HepG2 (cell line): ENCODE results near the gene TAF6. TPM values are rescaled to one million over a fixed set of nuclear protein-coding genes. Genes with fewer than 3 reads are reported as not detected.

Experiments used
- CBX5 ChIP-seq: sonication (generic); formaldehyde crosslinking; IDR thresholded peaks from 2 replicates; pipeline ENCODE4 v1.4.0; 2020; ENCODE audit warnings: missing genetic modification reagents, borderline replicate concordance
- EEA1 ChIP-seq: sonication (generic); formaldehyde crosslinking; IDR thresholded peaks from 2 replicates; pipeline ENCODE4 v1.5.1; 2020; ENCODE audit warnings: mild to moderate bottlenecking, missing genetic modification reagents, borderline replicate concordance
- FOXO1 ChIP-seq: sonication (generic); formaldehyde crosslinking; IDR thresholded peaks from 2 replicates; pipeline ENCODE4 v1.4.0; 2020; ENCODE audit warnings: missing genetic modification reagents
- HNRNPLL ChIP-seq: fragments of 200-400 bp; formaldehyde crosslinking; IDR thresholded peaks from 2 replicates; pipeline ENCODE4 v1.6.1; 2017; ENCODE audit warnings: mild to moderate bottlenecking, low read depth, low read length; ENCODE audit not compliant: poor library complexity, severe bottlenecking
- NFE2L1 ChIP-seq: sonication (generic); formaldehyde crosslinking; IDR thresholded peaks from 2 replicates; pipeline ENCODE4 v1.4.0; 2020; ENCODE audit warnings: missing genetic modification reagents, mild to moderate bottlenecking, borderline replicate concordance
- NRL ChIP-seq: sonication (generic); formaldehyde crosslinking; IDR thresholded peaks from 2 replicates; pipeline ENCODE4 v1.5.0; 2020; ENCODE audit warnings: missing genetic modification reagents, mild to moderate bottlenecking, moderate library complexity, borderline replicate concordance
- PHF21A ChIP-seq: sonication (generic); formaldehyde crosslinking; IDR thresholded peaks from 2 replicates; pipeline ENCODE4 v1.5.0; 2020; ENCODE audit warnings: mild to moderate bottlenecking, missing genetic modification reagents
- RARG ChIP-seq: sonication (generic); formaldehyde crosslinking; IDR thresholded peaks from 2 replicates; pipeline ENCODE4 v1.4.0; 2020; ENCODE audit warnings: low read depth, mild to moderate bottlenecking, missing genetic modification reagents
- TBX2 ChIP-seq: sonication (generic); formaldehyde crosslinking; IDR thresholded peaks from 2 replicates; pipeline ENCODE4 v1.5.0; 2020; ENCODE audit warnings: missing genetic modification reagents, mild to moderate bottlenecking, borderline replicate concordance
- ZBTB21 ChIP-seq: sonication (generic); formaldehyde crosslinking; IDR thresholded peaks from 2 replicates; pipeline ENCODE4 v1.4.0; 2020; ENCODE audit warnings: missing genetic modification reagents
- ZC3H4 ChIP-seq: sonication (generic); formaldehyde crosslinking; IDR thresholded peaks from 2 replicates; pipeline ENCODE4 v1.4.0; 2020; ENCODE audit warnings: missing genetic modification reagents, borderline replicate concordance
- ZNF530 ChIP-seq: sonication (generic); formaldehyde crosslinking; IDR thresholded peaks from 2 replicates; pipeline ENCODE4 v1.5.0; 2020; ENCODE audit warnings: low read depth, mild to moderate bottlenecking, missing genetic modification reagents
- ZNF616 ChIP-seq: sonication (generic); formaldehyde crosslinking; IDR thresholded peaks from 2 replicates; pipeline ENCODE4 v1.5.0; 2020; ENCODE audit warnings: low read depth, mild to moderate bottlenecking, missing genetic modification reagents
- polyA plus RNA-seq, 8 experiments: library from polyadenylated mRNA; depleted of rRNA in 3 of 8; stranded (reverse) in 7 of 8; unstranded in 1 of 8; fragments of >200 nt; fragmentation: Illumina TruSeq in 4 of 8; extraction: Trizol in 4 of 8; gene quantifications; 2 replicates each; pipeline versions ENCODE4 v1.2.1 to v1.2.3, GENCODE V29; 2011 to 2016; ENCODE audit warnings: low read depth in 4 of 8, missing spikeins in 1 of 8, mixed read lengths in 1 of 8; ENCODE audit not compliant: insufficient read depth in 1 of 8
- total RNA-seq, 5 experiments: library from RNA; depleted of rRNA; stranded (reverse); fragments of >200 nt; fragmentation: Illumina TruSeq; extraction: Trizol; gene quantifications; 2 replicates each; pipeline ENCODE4 v1.2.3, GENCODE V29; 2016; ENCODE audit warnings: low read depth in 1 of 5
- TF ChIP-seq, protein P1 (sequence below): IDR thresholded peaks from 2 replicates; pipeline ENCODE4 v1.4.0; 2020; ENCODE audit warnings: mild to moderate bottlenecking, missing genetic modification reagents
- TF ChIP-seq, protein P2 (sequence below): sonication (generic); formaldehyde crosslinking; IDR thresholded peaks from 2 replicates; pipeline ENCODE4 v1.4.0; 2020; ENCODE audit warnings: missing genetic modification reagents
- TF ChIP-seq, protein P3 (sequence below): sonication (generic); formaldehyde crosslinking; IDR thresholded peaks from 2 replicates; pipeline ENCODE4 v1.9.0; 2022; ENCODE audit warnings: low read depth, missing genetic modification reagents

The TAF6 gene
- total and polyA plus RNA-seq, 2 of the 13 experiments (the other 11 are each of a cell fraction or from before 2014, with no cell fraction given) = 12.9 to 18.8 TPM

DNA sequence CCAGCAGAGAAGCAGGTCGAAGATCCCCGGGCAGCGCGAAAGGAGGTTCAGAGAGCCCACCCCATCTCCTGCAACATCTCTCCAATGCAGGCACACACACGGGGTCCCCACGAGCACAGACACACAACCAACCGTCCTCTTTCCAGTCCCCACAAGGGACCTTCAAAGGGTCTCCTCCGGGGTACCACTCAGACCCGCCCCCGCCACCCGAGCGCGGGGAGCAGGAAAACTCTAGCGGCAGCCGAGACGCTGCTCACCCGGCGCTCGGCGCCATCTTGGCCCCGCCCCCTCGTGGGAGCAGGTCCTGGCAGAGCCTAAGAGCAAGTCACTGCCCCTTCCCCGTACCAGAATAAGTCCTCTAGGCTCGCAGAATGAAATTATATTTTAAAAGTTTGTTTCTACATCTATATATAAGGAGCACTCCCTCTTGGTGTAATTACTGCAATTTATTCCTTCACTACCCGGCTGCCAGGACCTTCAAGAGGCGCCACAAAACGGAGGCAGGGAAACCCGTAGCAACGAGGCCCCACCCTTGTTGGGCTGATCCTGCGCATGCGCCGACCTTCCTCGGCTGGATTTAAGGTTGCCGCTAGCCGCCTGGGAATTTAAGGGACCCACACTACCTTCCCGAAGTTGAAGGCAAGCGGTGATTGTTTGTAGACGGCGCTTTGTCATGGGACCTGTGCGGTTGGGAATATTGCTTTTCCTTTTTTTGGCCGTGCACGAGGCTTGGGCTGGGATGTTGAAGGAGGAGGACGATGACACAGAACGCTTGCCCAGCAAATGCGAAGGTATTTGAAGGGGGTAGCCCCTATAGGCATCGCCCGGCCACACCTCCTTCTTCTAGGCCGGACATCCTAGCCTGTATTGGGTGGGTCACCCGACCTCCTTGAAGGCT lies at the start of gene TAF6, which contains the start of gene CNPY4 (continued):
- TF ChIP-seq, protein P1, sequence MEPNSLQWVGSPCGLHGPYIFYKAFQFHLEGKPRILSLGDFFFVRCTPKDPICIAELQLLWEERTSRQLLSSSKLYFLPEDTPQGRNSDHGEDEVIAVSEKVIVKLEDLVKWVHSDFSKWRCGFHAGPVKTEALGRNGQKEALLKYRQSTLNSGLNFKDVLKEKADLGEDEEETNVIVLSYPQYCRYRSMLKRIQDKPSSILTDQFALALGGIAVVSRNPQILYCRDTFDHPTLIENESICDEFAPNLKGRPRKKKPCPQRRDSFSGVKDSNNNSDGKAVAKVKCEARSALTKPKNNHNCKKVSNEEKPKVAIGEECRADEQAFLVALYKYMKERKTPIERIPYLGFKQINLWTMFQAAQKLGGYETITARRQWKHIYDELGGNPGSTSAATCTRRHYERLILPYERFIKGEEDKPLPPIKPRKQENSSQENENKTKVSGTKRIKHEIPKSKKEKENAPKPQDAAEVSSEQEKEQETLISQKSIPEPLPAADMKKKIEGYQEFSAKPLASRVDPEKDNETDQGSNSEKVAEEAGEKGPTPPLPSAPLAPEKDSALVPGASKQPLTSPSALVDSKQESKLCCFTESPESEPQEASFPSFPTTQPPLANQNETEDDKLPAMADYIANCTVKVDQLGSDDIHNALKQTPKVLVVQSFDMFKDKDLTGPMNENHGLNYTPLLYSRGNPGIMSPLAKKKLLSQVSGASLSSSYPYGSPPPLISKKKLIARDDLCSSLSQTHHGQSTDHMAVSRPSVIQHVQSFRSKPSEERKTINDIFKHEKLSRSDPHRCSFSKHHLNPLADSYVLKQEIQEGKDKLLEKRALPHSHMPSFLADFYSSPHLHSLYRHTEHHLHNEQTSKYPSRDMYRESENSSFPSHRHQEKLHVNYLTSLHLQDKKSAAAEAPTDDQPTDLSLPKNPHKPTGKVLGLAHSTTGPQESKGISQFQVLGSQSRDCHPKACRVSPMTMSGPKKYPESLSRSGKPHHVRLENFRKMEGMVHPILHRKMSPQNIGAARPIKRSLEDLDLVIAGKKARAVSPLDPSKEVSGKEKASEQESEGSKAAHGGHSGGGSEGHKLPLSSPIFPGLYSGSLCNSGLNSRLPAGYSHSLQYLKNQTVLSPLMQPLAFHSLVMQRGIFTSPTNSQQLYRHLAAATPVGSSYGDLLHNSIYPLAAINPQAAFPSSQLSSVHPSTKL = peak; percentile 34; the same call in 1 of the 2 replicates
- TF ChIP-seq ZC3H4 (CRISPR knock-in tag) = no peak
- 0 out of 2 replicates have a peak, but pooled peaks have one; percentile 42 for TF ChIP-seq PHF21A
- peak; percentile 77; the same call in 1 of the 2 replicates for TF ChIP-seq EEA1 (CRISPR knock-in tag)
- peak; percentile 44 for TF ChIP-seq HNRNPLL
- TF ChIP-seq, protein P2, sequence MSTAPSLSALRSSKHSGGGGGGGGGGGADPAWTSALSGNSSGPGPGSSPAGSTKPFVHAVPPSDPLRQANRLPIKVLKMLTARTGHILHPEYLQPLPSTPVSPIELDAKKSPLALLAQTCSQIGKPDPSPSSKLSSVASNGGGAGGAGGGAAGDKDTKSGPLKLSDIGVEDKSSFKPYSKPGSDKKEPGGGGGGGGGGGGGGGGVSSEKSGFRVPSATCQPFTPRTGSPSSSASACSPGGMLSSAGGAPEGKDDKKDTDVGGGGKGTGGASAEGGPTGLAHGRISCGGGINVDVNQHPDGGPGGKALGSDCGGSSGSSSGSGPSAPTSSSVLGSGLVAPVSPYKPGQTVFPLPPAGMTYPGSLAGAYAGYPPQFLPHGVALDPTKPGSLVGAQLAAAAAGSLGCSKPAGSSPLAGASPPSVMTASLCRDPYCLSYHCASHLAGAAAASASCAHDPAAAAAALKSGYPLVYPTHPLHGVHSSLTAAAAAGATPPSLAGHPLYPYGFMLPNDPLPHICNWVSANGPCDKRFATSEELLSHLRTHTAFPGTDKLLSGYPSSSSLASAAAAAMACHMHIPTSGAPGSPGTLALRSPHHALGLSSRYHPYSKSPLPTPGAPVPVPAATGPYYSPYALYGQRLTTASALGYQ (CRISPR knock-in tag) = peak; percentile 73; the same call in 1 of the 2 replicates
- no peak; the same call in 1 of the 2 replicates for TF ChIP-seq CBX5 (CRISPR knock-in tag)
- 0 out of 2 replicates have a peak, but pooled peaks have one; percentile 29 for TF ChIP-seq ZBTB21 (CRISPR knock-in tag)
- TF ChIP-seq FOXO1 (CRISPR knock-in tag) = peak; percentile 42; the same call in 1 of the 2 replicates
- TF ChIP-seq NRL (CRISPR knock-in tag) = peak; percentile 44; the same call in 1 of the 2 replicates
- no peak for TF ChIP-seq ZNF530 (CRISPR knock-in tag)
- peak; percentile 69; the same call in 1 of the 2 replicates for TF ChIP-seq ZNF616 (CRISPR knock-in tag)
- TF ChIP-seq NFE2L1 (CRISPR knock-in tag) = no peak
- TF ChIP-seq RARG (CRISPR knock-in tag) = no peak
- TF ChIP-seq, protein P3, sequence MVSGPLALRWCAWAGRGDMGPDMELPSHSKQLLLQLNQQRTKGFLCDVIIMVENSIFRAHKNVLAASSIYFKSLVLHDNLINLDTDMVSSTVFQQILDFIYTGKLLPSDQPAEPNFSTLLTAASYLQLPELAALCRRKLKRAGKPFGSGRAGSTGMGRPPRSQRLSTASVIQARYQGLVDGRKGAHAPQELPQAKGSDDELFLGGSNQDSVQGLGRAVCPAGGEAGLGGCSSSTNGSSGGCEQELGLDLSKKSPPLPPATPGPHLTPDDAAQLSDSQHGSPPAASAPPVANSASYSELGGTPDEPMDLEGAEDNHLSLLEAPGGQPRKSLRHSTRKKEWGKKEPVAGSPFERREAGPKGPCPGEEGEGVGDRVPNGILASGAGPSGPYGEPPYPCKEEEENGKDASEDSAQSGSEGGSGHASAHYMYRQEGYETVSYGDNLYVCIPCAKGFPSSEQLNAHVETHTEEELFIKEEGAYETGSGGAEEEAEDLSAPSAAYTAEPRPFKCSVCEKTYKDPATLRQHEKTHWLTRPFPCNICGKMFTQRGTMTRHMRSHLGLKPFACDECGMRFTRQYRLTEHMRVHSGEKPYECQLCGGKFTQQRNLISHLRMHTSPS (CRISPR knock-in tag) = no peak
- TF ChIP-seq TBX2 (CRISPR knock-in tag) = peak; percentile 60
